Coronary artery (tissue), 2 donors: Measurements from ENCODE around the gene GALM.
"Not testable (repeated sequence)": the region's sequence is repeated elsewhere in the genome, so short reads cannot be mapped to it uniquely, and the experiment has no call there.

Source experiments
- DNase-seq: peaks from one replicate; pipeline ENCODE4 v3.0.0-alpha.2; 2017; ENCODE audit warnings: low spot score
- H3K27ac ChIP-seq, 2 donors: fragments of 200-600 bp; sonication (generic); one replicate each; pipeline ENCODE4 v1.5.1; 2016 to 2019
- H3K4me3 ChIP-seq: fragments of 200-600 bp; sonication (generic); 2 replicates; pipeline ENCODE4 v1.5.1; 2016; ENCODE audit warnings: mild to moderate bottlenecking, moderate library complexity
- CTCF ChIP-seq: fragments of 200-600 bp; sonication (generic); IDR thresholded peaks from one replicate; pipeline ENCODE4 v1.5.1; 2019; ENCODE audit warnings: antibody characterized with exemption

Gene GALM

GRCh38 chr2:38712413-38712812, 46.5 kb downstream of the GALM start:
- DNase-seq = no peak
- no peak overlapping the region for H3K4me3 ChIP-seq
- TF ChIP-seq CTCF = no peak
- no peak overlapping the region for H3K27ac ChIP-seq

DNA sequence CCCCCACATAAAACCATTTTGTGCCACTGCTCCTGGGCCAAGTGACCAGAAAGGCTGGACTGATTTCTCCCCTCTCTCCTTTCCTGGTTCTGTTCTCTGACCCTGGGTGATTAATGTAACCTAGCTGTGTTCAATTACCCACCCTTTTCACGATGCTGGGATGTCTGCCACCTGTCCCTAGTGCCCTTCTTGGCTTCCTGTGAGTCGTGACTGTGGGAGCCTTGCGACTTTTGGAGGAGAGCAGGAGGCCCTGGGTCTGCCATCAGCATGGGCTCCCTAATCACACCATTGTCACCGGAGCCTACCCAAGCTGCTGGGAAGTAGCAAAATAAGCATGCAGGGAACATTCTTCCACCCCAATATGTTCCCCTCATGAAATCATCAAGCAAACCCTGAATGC, 47.0 kb downstream of the GALM start:
- Histone ChIP-seq H3K4me3 (no peak overlapping the region), H3K27ac (no peak overlapping the region)
- TF ChIP-seq CTCF = no peak
- no peak for DNase-seq

GRCh38 chr2:38713338-38713737, 47.4 kb downstream of the GALM start:
- no peak for DNase-seq
- H3K4me3 ChIP-seq = no peak overlapping the region
- H3K27ac ChIP-seq = no peak overlapping the region
- TF ChIP-seq CTCF = no peak

- not testable (repeated sequence) for DNase-seq, H3K27ac ChIP-seq, H3K4me3 ChIP-seq
These were observed 49.0 kb downstream of the GALM start for GRCh38 chr2:38714941-38715340.

- no peak overlapping the region for H3K27ac ChIP-seq
- DNase-seq = no peak
- TF ChIP-seq CTCF = no peak
- H3K4me3 ChIP-seq = no peak overlapping the region
These were observed 50.3 kb downstream of the GALM start for GRCh38 chr2:38716185-38716584.

- no peak for DNase-seq
- Histone ChIP-seq H3K4me3 (no peak overlapping the region), H3K27ac (no peak overlapping the region)
- no peak for TF ChIP-seq CTCF
These were observed 52.7 kb downstream of the GALM start for GRCh38 chr2:38718601-38719000.

DNA sequence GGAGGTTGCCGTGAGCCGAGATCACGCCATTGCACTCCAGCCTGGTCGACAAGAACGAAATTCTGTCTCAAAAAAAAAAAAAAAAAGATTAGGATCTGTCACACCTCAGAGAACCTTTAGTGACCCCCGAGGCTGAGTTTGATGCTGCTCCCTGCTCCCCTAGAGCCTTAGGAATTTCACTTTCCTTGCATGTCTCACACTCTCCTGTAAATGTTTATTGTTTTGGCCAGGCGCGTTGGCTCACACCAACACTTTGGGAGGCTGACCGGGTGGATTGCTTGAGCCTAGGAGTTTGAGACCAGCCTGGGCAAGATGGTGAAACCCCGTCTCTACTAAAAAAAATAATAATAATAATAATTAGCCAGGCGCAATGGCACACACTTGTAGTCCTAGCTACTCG, 53.8 kb downstream of the GALM start:
- DNase-seq = peak; percentile 46
- no peak overlapping the region for H3K4me3 ChIP-seq
- TF ChIP-seq CTCF = no peak
- peak overlapping the region in 1 of 2 donors; percentile 42 for H3K27ac ChIP-seq

- TF ChIP-seq CTCF = no peak
- peak overlapping the region; percentile 42 to 54 for H3K27ac ChIP-seq
- DNase-seq = peak; percentile 84
- no peak overlapping the region for H3K4me3 ChIP-seq
These were observed 54.8 kb downstream of the GALM start for GRCh38 chr2:38720613-38721241.
